HepG2 (cell line): Measurements from ENCODE around the gene VMO1. TPM values are rescaled to one million over a fixed set of nuclear protein-coding genes. Genes with fewer than 3 reads are reported as not detected.
A peak's percentile ranks its signal among the peaks of the same experiment; 100 is the strongest.

Experiments
- ATAC-seq: fragments of 200-7000 bp; cut with Tn5 transposase; 3 replicates; pipeline ENCODE4 v1.9.1; 2020; ENCODE audit warnings: mild to moderate bottlenecking, moderate library complexity
- BruUV-seq: library from RNA; stranded (reverse); fragments of 400-500 nt; replicated peaks from 2 replicates; lab custom pipeline; 2021; lab: Mats Ljungman, UMichigan
- CTCF ChIA-PET: fragments of 300-600 bp; formaldehyde crosslinking; extraction: SDS; loops from one replicate; lab custom pipeline; 2021; ENCODE audit warnings: low total read pairs, inconsistent platforms, low intra/inter-chr PET ratio; lab: Yijun Ruan, JAX
- POLR2A ChIA-PET: fragments of 350-600 bp; sonication (Branson Sonifier 250); formaldehyde crosslinking; loops from one replicate; lab custom pipeline; 2020; ENCODE audit warnings: antibody characterized with exemption, inconsistent platforms; lab: Yijun Ruan, JAX
- DNase-seq: peaks from one replicate; pipeline ENCODE4 v3.0.0-alpha.2; 2015; ENCODE audit warnings: low spot score
- FAIRE-seq: peaks from 3 replicates; lab custom pipeline; 2011; peaks lifted over from hg19 to GRCh38; lab: Jason Lieb, UNC
- H2AFZ ChIP-seq: one replicate; pipeline ENCODE4 v1.6.1; 2011; ENCODE audit warnings: low read length, inconsistent platforms
- H3K27ac ChIP-seq: fragments of 300-600 bp; 3 replicates; pipeline ENCODE4 v1.8.0; 2011; ENCODE audit warnings: mixed run types, mild to moderate bottlenecking, mixed read lengths, low read length, inconsistent platforms; ENCODE audit not compliant: insufficient read depth; ENCODE audit errors: extremely low read length
- H3K27me3 ChIP-seq, 2 experiments: fragments of 200-600 bp in 1 of 2; 2 replicates in 1 of 2; 3 replicates in 1 of 2; pipeline versions ENCODE4 v1.6.0 to v1.8.0; 2011; ENCODE audit warnings: low read length in 2 of 2, mild to moderate bottlenecking in 2 of 2, moderate library complexity in 2 of 2, inconsistent platforms in 1 of 2; ENCODE audit not compliant: insufficient read depth in 2 of 2, control insufficient read depth in 1 of 2
- H3K36me3 ChIP-seq, 2 experiments: fragments of 200-600 bp in 1 of 2; replicated peaks in 1 of 2; 2 replicates in 1 of 2; 3 replicates in 1 of 2; pipeline versions ENCODE4 v1.5.1 to v1.8.0; 2011; ENCODE audit warnings: low read length in 2 of 2, inconsistent platforms in 1 of 2; ENCODE audit not compliant: insufficient read depth in 2 of 2, control insufficient read depth in 1 of 2
- H3K4me1 ChIP-seq: 2 replicates; pipeline ENCODE4 v1.5.1; 2012; ENCODE audit warnings: low read length, inconsistent platforms; ENCODE audit not compliant: insufficient read depth
- H3K4me2 ChIP-seq: 2 replicates; pipeline ENCODE4 v1.6.0; 2011; ENCODE audit warnings: low read depth, low read length, inconsistent platforms
- H3K4me3 ChIP-seq, 3 experiments: fragments of 200-600 bp in 1 of 3; sonication (generic), shearing (Covaris generic) in 1 of 3; replicated peaks in 1 of 3; 2 replicates each; pipeline ENCODE4 v1.5.1; 2011 to 2016; ENCODE audit warnings: low read length in 3 of 3, inconsistent platforms in 2 of 3, low read depth in 2 of 3, mild to moderate bottlenecking in 2 of 3, control low read depth in 1 of 3, mixed read lengths in 1 of 3; ENCODE audit not compliant: insufficient read depth in 1 of 3
- H3K79me2 ChIP-seq: one replicate; pipeline ENCODE4 v1.6.1; 2011; ENCODE audit warnings: low read length, inconsistent platforms; ENCODE audit not compliant: insufficient read depth
- H3K9ac ChIP-seq: 2 replicates; pipeline ENCODE4 v1.6.0; 2011; ENCODE audit warnings: mild to moderate bottlenecking, low read depth, low read length, inconsistent platforms; ENCODE audit not compliant: insufficient read depth
- H3K9me3 ChIP-seq: 2 replicates; pipeline ENCODE4 v1.5.1; 2012; ENCODE audit warnings: mild to moderate bottlenecking, low read length
- H4K20me1 ChIP-seq: 2 replicates; pipeline ENCODE4 v1.6.0; 2011; ENCODE audit warnings: inconsistent platforms, mild to moderate bottlenecking, low read length, moderate library complexity; ENCODE audit not compliant: insufficient read depth
- AGO1 ChIP-seq: fragments of 200-400 bp; formaldehyde crosslinking; IDR thresholded peaks from 2 replicates; pipeline ENCODE4 v1.6.1; 2017; ENCODE audit warnings: mild to moderate bottlenecking, low read depth, low read length, moderate library complexity; ENCODE audit not compliant: poor library complexity, severe bottlenecking
- AGO2 ChIP-seq: fragments of 200-400 bp; formaldehyde crosslinking; optimal IDR thresholded peaks from 2 replicates; pipeline ENCODE3; 2017; ENCODE audit warnings: mild to moderate bottlenecking, low read depth, low read length, moderate library complexity
- ATF5 ChIP-seq: sonication (generic); formaldehyde crosslinking; IDR thresholded peaks from 2 replicates; pipeline ENCODE4 v1.4.0; 2020; ENCODE audit warnings: mild to moderate bottlenecking, low read depth, missing genetic modification reagents
- GABPB1 ChIP-seq: IDR thresholded peaks from 2 replicates; pipeline ENCODE4 v1.6.1; 2016; ENCODE audit warnings: mild to moderate bottlenecking, missing genetic modification reagents, moderate library complexity, missing compliant biosample characterization
- HHEX ChIP-seq: IDR thresholded peaks from 2 replicates; pipeline ENCODE4 v1.6.1; 2016; ENCODE audit warnings: control low read depth
- NFE2L2 ChIP-seq: fragments of 150-350 bp; IDR thresholded peaks from 2 replicates; pipeline ENCODE4 v1.6.1; 2014; ENCODE audit warnings: low read length
- RBFOX2 ChIP-seq: fragments of 200-400 bp; formaldehyde crosslinking; IDR thresholded peaks from 2 replicates; pipeline ENCODE4 v1.6.1; 2017; ENCODE audit warnings: low read depth, mild to moderate bottlenecking, low read length
- SETDB1 ChIP-seq: sonication (generic); formaldehyde crosslinking; IDR thresholded peaks from 2 replicates; pipeline ENCODE4 v1.5.1; 2020; ENCODE audit warnings: missing genetic modification reagents, mild to moderate bottlenecking, borderline replicate concordance
- TBX3 ChIP-seq: fragments of 450-650 bp; IDR thresholded peaks from 2 replicates; pipeline ENCODE4 v1.6.1; 2017; ENCODE audit warnings: antibody characterized with exemption, mild to moderate bottlenecking, inconsistent platforms, borderline replicate concordance
- ZBTB33 ChIP-seq: sonication (generic); formaldehyde crosslinking; IDR thresholded peaks from 2 replicates; pipeline ENCODE4 v1.4.0; 2020; ENCODE audit warnings: missing genetic modification reagents
- ZC3H13 ChIP-seq: sonication (generic); formaldehyde crosslinking; IDR thresholded peaks from 2 replicates; pipeline ENCODE4 v1.8.1; 2023; ENCODE audit warnings: mild to moderate bottlenecking, missing genetic modification reagents, moderate library complexity
- ZNF724P ChIP-seq: sonication (generic); formaldehyde crosslinking; IDR thresholded peaks from 2 replicates; pipeline ENCODE4 v1.8.0; 2022; ENCODE audit warnings: missing genetic modification reagents, borderline replicate concordance
- ZSCAN31 ChIP-seq: sonication (generic); formaldehyde crosslinking; IDR thresholded peaks from 2 replicates; pipeline ENCODE4 v1.5.0; 2020; ENCODE audit warnings: low read depth, mild to moderate bottlenecking, missing genetic modification reagents
- WGBS: methylation state at CpG from one replicate; pipeline ENCODE4 v1.1.6; 2017; ENCODE audit warnings: low lambda C conversion rate; 5-methylcytosine and 5-hydroxymethylcytosine counted together
- in situ Hi-C: cut with HindIII; loops from 2 replicates; pipeline ENCODE4 v1.10.0; 2017; ENCODE audit warnings: low pct_unique_long_range_greater_than_20kb; ENCODE audit not compliant: extremely low pct_ligation_motif_present
- intact Hi-C: fragments of 100-400 bp; cut with micrococcal nuclease; formaldehyde crosslinking; loops from one replicate; pipeline ENCODE4 v1.10.0; 2022; ENCODE audit not compliant: unreplicated experiment
- polyA plus RNA-seq, 8 experiments: library from polyadenylated mRNA; depleted of rRNA in 3 of 8; stranded (reverse) in 7 of 8; unstranded in 1 of 8; fragments of >200 nt; fragmentation: Illumina TruSeq in 4 of 8; extraction: Trizol in 4 of 8; gene quantifications; 2 replicates each; pipeline versions ENCODE4 v1.2.1 to v1.2.3, GENCODE V29; 2011 to 2016; ENCODE audit warnings: low read depth in 4 of 8, missing spikeins in 1 of 8, mixed read lengths in 1 of 8; ENCODE audit not compliant: insufficient read depth in 1 of 8
- total RNA-seq, 5 experiments: library from RNA; depleted of rRNA; stranded (reverse); fragments of >200 nt; fragmentation: Illumina TruSeq; extraction: Trizol; gene quantifications; 2 replicates each; pipeline ENCODE4 v1.2.3, GENCODE V29; 2016; ENCODE audit warnings: low read depth in 1 of 5

Gene VMO1
- total and polyA plus RNA-seq, 2 of the 13 experiments (the other 11 are each of a cell fraction or from before 2014, with no cell fraction given) = not detected

GRCh38 chr17:4785311-4786105 lies 656 bp downstream of the VMO1 start:
- Histone ChIP-seq H4K20me1 (no peaks in the 10 kb centered on the region), H3K36me3 (peaks cover 6 to 8% of the 10 kb centered on the region in 2 experiments; a peak in 4 of 5 replicates), H2AFZ (no peak overlapping the region), H3K9ac (no peak overlapping the region), H3K4me2 (no peak overlapping the region), H3K9me3 (no peaks in the 10 kb centered on the region), H3K79me2 (peaks cover 13% of the 10 kb centered on the region), H3K4me1 (peaks cover 22% of the 10 kb centered on the region), H3K27ac (no peak overlapping the region), H3K27me3 (no peaks in the 10 kb centered on the region; a peak in 1 of 5 replicates), H3K4me3 (no peak overlapping the region)
- in situ Hi-C loops = loop anchor here (10.0 kb wide), 1 partner anchor 51 kb away; the partner anchor contains the start of genes CXCL16, MED11 and ZMYND15
- BruUV-seq = no TSS peak
- ATAC-seq (no peak), DNase-seq (no peak), FAIRE-seq (no peak)
- ChIA-PET CTCF (no interaction called here), POLR2A (interaction anchor here (0.8 to 6.4 kb wide), 5 partner anchors 10 to 77 kb away, joined by 3 to 317 read pairs (median 3); partner anchors contain the start of genes ARRB2 and TM4SF5)
- TF ChIP-seq ZC3H13 (CRISPR knock-in tag) (0 out of 2 replicates have a peak, but pooled peaks have one; percentile 35), AGO1 (peak; percentile 65), ATF5 (CRISPR knock-in tag) (no peak), TBX3 (no peak), GABPB1 (CRISPR knock-in tag) (0 out of 2 replicates have a peak, but pooled peaks have one; percentile 18), AGO2 (peak; percentile 46), NFE2L2 (no peak), ZNF724P (no peak), RBFOX2 (peak; percentile 64), ZSCAN31 (CRISPR knock-in tag) (no peak), ZBTB33 (CRISPR knock-in tag) (0 out of 2 replicates have a peak, but pooled peaks have one; percentile 20), HHEX (CRISPR knock-in tag) (no peak), SETDB1 (no peak)
- WGBS = 96% methylated on average over 56 of the region's 61 CpGs
- intact Hi-C loops = no loop called here
